HL-60/S4 treated with phorbol 12-myristate 13-acetate at 8.2 ng/mL for 4 days and 3 days (cell line): ENCODE measurements around the gene INSL3.
"Not testable (repeated sequence)": the region's sequence is repeated elsewhere in the genome, so short reads cannot be mapped to it uniquely, and the experiment has no call there.

Experiments used
- in situ Hi-C: fragments of 300-500 bp; cut with MboI; formaldehyde crosslinking; loops from 2 replicates; pipeline ENCODE4 v1.15.0; 2022; ENCODE audit warnings: low sequenced_read_pairs

Gene INSL3

GRCh38 chr19:17790059-17790780, 31.1 kb downstream of the INSL3 start:
- in situ Hi-C loops, result no loop called here

- in situ Hi-C loops, result no loop called here
Measured at GRCh38 chr19:17788632-17789031, 32.7 kb downstream of the INSL3 start.

GRCh38 chr19:17787274-17787913, 33.9 kb downstream of the INSL3 start:
- in situ Hi-C loops, result no loop called here

- in situ Hi-C loops, result no loop called here
Measured at GRCh38 chr19:17784201-17785008, 36.9 kb downstream of the INSL3 start.

- in situ Hi-C loops, result not testable (repeated sequence)
Measured at GRCh38 chr19:17783721-17784120, 37.6 kb downstream of the INSL3 start.

GRCh38 chr19:17780781-17781180, 40.5 kb downstream of the INSL3 start:
- in situ Hi-C loops, result no loop called here

- in situ Hi-C loops, result no loop called here
Measured at GRCh38 chr19:17778968-17779929, 42.1 kb downstream of the INSL3 start.

GRCh38 chr19:17778251-17778967, 42.9 kb downstream of the INSL3 start:
- in situ Hi-C loops, result no loop called here

- in situ Hi-C loops, result not testable (repeated sequence)
Measured at GRCh38 chr19:17777840-17778239, 43.5 kb downstream of the INSL3 start.

GRCh38 chr19:17775991-17776803, 45.1 kb downstream of the INSL3 start:
- in situ Hi-C loops, result no loop called here

GRCh38 chr19:17775245-17775927, 45.9 kb downstream of the INSL3 start:
- in situ Hi-C loops, result no loop called here

GRCh38 chr19:17772172-17772571, 49.1 kb downstream of the INSL3 start:
- in situ Hi-C loops, result no loop called here

GRCh38 chr19:17770613-17771012, 50.7 kb downstream of the INSL3 start:
- in situ Hi-C loops, result no loop called here

- in situ Hi-C loops, result no loop called here
Measured at GRCh38 chr19:17767559-17767958, 53.8 kb downstream of the INSL3 start.

- in situ Hi-C loops, result no loop called here
Measured at GRCh38 chr19:17766543-17767131, 54.7 kb downstream of the INSL3 start.
